ENCODE data around the gene DOHH.
"Not testable (repeated sequence)": the region's sequence is repeated elsewhere in the genome, so short reads cannot be mapped to it uniquely, and the experiment has no call there.

Gene DOHH

GRCh38 chr19:3537438-3538240 lies 37.2 kb upstream of the DOHH start:
- H3K36me3 ChIP-seq (ENCODE audit: insufficient read depth, low read length) = no peaks in the 10 kb centered on the region
- no peak overlapping the region for H3K9ac ChIP-seq (ENCODE audit: low read depth, low read length)
- peaks cover 4% of the 10 kb centered on the region; the same call in 1 of the 2 replicates for H3K4me1 ChIP-seq (ENCODE audit: insufficient read depth, low read length)
- H3K9me3 ChIP-seq (ENCODE audit: control insufficient read depth, insufficient read depth, low read length) = no peaks in the 10 kb centered on the region

GRCh38 chr19:3537101-3537437 lies 36.6 kb upstream of the DOHH start:
- peaks cover 4% of the 10 kb centered on the region; the same call in 1 of the 2 replicates for H3K4me1 ChIP-seq (ENCODE audit: insufficient read depth, low read length)
- H3K36me3 ChIP-seq (ENCODE audit: insufficient read depth, low read length) = no peaks in the 10 kb centered on the region
- no peak overlapping the region for H3K9ac ChIP-seq (ENCODE audit: low read depth, low read length)
- no peaks in the 10 kb centered on the region for H3K9me3 ChIP-seq (ENCODE audit: control insufficient read depth, insufficient read depth, low read length)

- Histone ChIP-seq H3K9ac (ENCODE audit: low read depth, low read length) (no peak overlapping the region), H3K36me3 (ENCODE audit: insufficient read depth, low read length) (no peaks in the 10 kb centered on the region), H3K9me3 (ENCODE audit: control insufficient read depth, insufficient read depth, low read length) (no peaks in the 10 kb centered on the region), H3K4me1 (ENCODE audit: insufficient read depth, low read length) (peaks cover 4% of the 10 kb centered on the region; the same call in 1 of the 2 replicates)
These were observed 36.1 kb upstream of the DOHH start for GRCh38 chr19:3536429-3537100.

GRCh38 chr19:3535981-3536380 lies 35.5 kb upstream of the DOHH start:
- Histone ChIP-seq H3K9me3 (ENCODE audit: control insufficient read depth, insufficient read depth, low read length) (no peaks in the 10 kb centered on the region), H3K4me1 (ENCODE audit: insufficient read depth, low read length) (peaks cover 4% of the 10 kb centered on the region; the same call in 1 of the 2 replicates), H3K9ac (ENCODE audit: low read depth, low read length) (no peak overlapping the region), H3K36me3 (ENCODE audit: insufficient read depth, low read length) (no peaks in the 10 kb centered on the region)

DNA sequence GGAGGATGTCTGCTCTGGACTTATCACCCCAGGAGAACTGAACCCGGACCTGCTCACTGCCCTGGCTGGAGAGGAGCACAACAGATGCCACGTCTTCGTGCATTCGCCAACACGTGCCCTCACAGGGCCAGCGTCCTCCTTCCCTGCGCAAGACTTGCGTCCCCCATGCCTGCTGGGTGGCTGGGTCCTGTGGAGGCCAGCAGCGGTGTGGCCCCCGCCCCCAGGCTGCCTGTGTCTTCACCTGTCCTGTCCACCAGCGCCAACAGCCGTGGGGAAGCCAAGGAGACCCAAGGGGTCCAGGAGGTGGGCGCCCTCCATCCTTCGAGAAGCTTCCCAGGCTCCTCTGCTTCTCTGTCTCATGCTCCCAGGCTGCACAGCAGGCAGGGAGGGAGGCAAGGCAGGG lies 35.1 kb upstream of the DOHH start:
- H3K9ac ChIP-seq (ENCODE audit: low read depth, low read length) = no peak overlapping the region
- H3K4me1 ChIP-seq (ENCODE audit: insufficient read depth, low read length) = peaks cover 4% of the 10 kb centered on the region; the same call in 1 of the 2 replicates
- no peaks in the 10 kb centered on the region for H3K36me3 ChIP-seq (ENCODE audit: insufficient read depth, low read length)
- H3K9me3 ChIP-seq (ENCODE audit: control insufficient read depth, insufficient read depth, low read length) = no peaks in the 10 kb centered on the region

DNA sequence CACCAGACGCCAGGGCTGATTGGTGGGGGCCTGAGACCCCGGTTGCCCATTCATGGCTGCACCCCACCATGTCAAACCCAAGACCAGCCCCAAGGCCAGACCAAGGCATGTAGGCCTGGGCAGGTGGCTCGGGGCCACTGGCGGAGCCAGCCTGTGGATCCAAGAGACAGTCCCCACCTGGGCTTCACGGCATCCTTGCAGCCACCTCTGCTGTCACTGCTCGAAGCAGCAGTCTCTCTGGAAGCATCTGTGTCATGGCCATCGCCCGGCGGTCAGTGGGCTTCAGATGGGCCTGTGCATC lies 34.7 kb upstream of the DOHH start:
- no peaks in the 10 kb centered on the region for H3K36me3 ChIP-seq (ENCODE audit: insufficient read depth, low read length)
- peaks cover 4% of the 10 kb centered on the region; the same call in 1 of the 2 replicates for H3K4me1 ChIP-seq (ENCODE audit: insufficient read depth, low read length)
- H3K9ac ChIP-seq (ENCODE audit: low read depth, low read length) = no peak overlapping the region
- H3K9me3 ChIP-seq (ENCODE audit: control insufficient read depth, insufficient read depth, low read length) = no peaks in the 10 kb centered on the region

- Histone ChIP-seq H3K9ac (ENCODE audit: low read depth, low read length) (no peak overlapping the region), H3K36me3 (ENCODE audit: insufficient read depth, low read length) (no peaks in the 10 kb centered on the region), H3K4me1 (ENCODE audit: insufficient read depth, low read length) (peaks cover 4% of the 10 kb centered on the region; the same call in 1 of the 2 replicates), H3K9me3 (ENCODE audit: control insufficient read depth, insufficient read depth, low read length) (no peaks in the 10 kb centered on the region)
These were observed 34.1 kb upstream of the DOHH start for GRCh38 chr19:3534375-3535234.

- Histone ChIP-seq H3K9me3 (ENCODE audit: control insufficient read depth, insufficient read depth, low read length) (no peaks in the 10 kb centered on the region), H3K4me1 (ENCODE audit: insufficient read depth, low read length) (peaks cover 1% of the 10 kb centered on the region; the same call in 1 of the 2 replicates), H3K36me3 (ENCODE audit: insufficient read depth, low read length) (no peaks in the 10 kb centered on the region), H3K9ac (ENCODE audit: low read depth, low read length) (no peak overlapping the region)
These were observed 33.2 kb upstream of the DOHH start for GRCh38 chr19:3533563-3534216.

- Histone ChIP-seq H3K4me1 (ENCODE audit: insufficient read depth, low read length) (no peaks in the 10 kb centered on the region), H3K9ac (ENCODE audit: low read depth, low read length) (no peak overlapping the region), H3K9me3 (ENCODE audit: control insufficient read depth, insufficient read depth, low read length) (no peaks in the 10 kb centered on the region), H3K36me3 (ENCODE audit: insufficient read depth, low read length) (no peaks in the 10 kb centered on the region)
These were observed 32.6 kb upstream of the DOHH start for GRCh38 chr19:3533033-3533432.

DNA sequence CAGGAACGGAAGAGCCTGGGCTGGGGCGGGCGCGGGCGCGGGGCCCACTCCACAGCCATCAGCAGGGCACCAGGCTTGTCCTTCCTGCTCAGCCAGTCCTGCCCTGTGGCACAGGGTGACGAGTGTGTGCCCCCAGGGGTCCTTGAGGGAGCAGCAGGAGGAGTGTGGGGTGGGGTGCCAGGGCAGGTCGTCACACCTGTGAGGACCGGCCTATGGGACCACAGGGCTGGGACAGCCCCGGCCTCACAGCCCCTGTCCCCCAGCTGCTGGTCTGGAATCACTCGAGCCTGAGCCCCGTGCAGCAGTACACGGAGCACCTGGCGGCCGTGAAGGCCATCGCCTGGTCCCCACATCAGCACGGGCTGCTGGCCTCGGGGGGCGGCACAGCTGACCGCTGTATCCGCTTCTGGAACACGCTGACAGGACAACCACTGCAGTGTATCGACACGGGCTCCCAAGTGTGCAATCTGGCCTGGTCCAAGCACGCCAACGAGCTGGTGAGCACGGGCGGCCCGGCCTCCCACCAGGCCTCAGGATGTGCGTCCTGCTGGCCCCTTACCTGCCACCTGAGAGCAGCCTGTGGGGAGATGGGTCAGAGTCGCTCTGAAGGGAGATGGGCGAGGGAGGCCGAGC lies 31.8 kb upstream of the DOHH start:
- H3K9ac ChIP-seq (ENCODE audit: low read depth, low read length) = no peak overlapping the region
- H3K4me1 ChIP-seq (ENCODE audit: insufficient read depth, low read length) = no peaks in the 10 kb centered on the region
- peaks cover under 1% of the 10 kb centered on the region; the same call in 1 of the 2 replicates for H3K36me3 ChIP-seq (ENCODE audit: insufficient read depth, low read length)
- no peaks in the 10 kb centered on the region for H3K9me3 ChIP-seq (ENCODE audit: control insufficient read depth, insufficient read depth, low read length)

- no peaks in the 10 kb centered on the region for H3K9me3 ChIP-seq (ENCODE audit: control insufficient read depth, insufficient read depth, low read length)
- H3K9ac ChIP-seq (ENCODE audit: low read depth, low read length) = no peak overlapping the region
- H3K36me3 ChIP-seq (ENCODE audit: insufficient read depth, low read length) = peaks cover 4% of the 10 kb centered on the region; the same call in 1 of the 2 replicates
- H3K4me1 ChIP-seq (ENCODE audit: insufficient read depth, low read length) = no peaks in the 10 kb centered on the region
These were observed 31.2 kb upstream of the DOHH start for GRCh38 chr19:3531716-3532115.

GRCh38 chr19:3530389-3530788 lies 29.9 kb upstream of the DOHH start:
- Histone ChIP-seq H3K9me3 (ENCODE audit: control insufficient read depth, insufficient read depth, low read length) (no peaks in the 10 kb centered on the region), H3K4me1 (ENCODE audit: insufficient read depth, low read length) (no peaks in the 10 kb centered on the region), H3K9ac (ENCODE audit: low read depth, low read length) (no peak overlapping the region), H3K36me3 (ENCODE audit: insufficient read depth, low read length) (peaks cover 4% of the 10 kb centered on the region; the same call in 1 of the 2 replicates)

- not testable (repeated sequence) for H3K9ac ChIP-seq (ENCODE audit: low read depth, low read length); H3K36me3 ChIP-seq (ENCODE audit: insufficient read depth, low read length); H3K9me3 ChIP-seq (ENCODE audit: control insufficient read depth, insufficient read depth, low read length); H3K4me1 ChIP-seq (ENCODE audit: insufficient read depth, low read length)
These were observed 28.8 kb upstream of the DOHH start for GRCh38 chr19:3529299-3529698.
